Panc1 (cell line): ENCODE results near the gene PTPRF. TPM values are rescaled to one million over a fixed set of nuclear protein-coding genes. Genes with fewer than 3 reads are reported as not detected.

Experiments
- ATAC-seq: fragments of 200-7000 bp; cut with Tn5 transposase; 2 replicates; pipeline ENCODE4 v1.9.1; 2020; ENCODE audit warnings: mild to moderate bottlenecking, moderate library complexity
- BruUV-seq: library from RNA; stranded (reverse); fragments of 400-500 nt; replicated peaks from 2 replicates; lab custom pipeline; 2021; lab: Mats Ljungman, UMichigan
- CTCF ChIA-PET: fragments of 300-600 bp; sonication (Branson Sonifier 250); formaldehyde crosslinking; loops from one replicate; lab custom pipeline; 2022; ENCODE audit warnings: antibody characterized with exemption; lab: Charles Lee
- POLR2A ChIA-PET: fragments of 300-600 bp; sonication (Branson Sonifier 250); formaldehyde crosslinking; loops from one replicate; lab custom pipeline; 2022; ENCODE audit warnings: antibody characterized with exemption; lab: Charles Lee
- DNase-seq: peaks from one replicate; pipeline ENCODE4 v3.0.0-alpha.2; 2010; ENCODE audit warnings: low read depth, low spot score
- H3K27ac ChIP-seq: 2 replicates; pipeline ENCODE4 v1.5.1; 2011; ENCODE audit warnings: mild to moderate bottlenecking, low read length, inconsistent platforms
- H3K27me3 ChIP-seq: fragments of 200-500 bp; sonication (Bioruptor generic); 2 replicates; pipeline ENCODE4 v1.6.0; 2014; ENCODE audit warnings: low read length, inconsistent platforms; ENCODE audit not compliant: control insufficient read depth, insufficient read depth
- H3K36me3 ChIP-seq: fragments of 200-500 bp; sonication (Bioruptor generic); 2 replicates; pipeline ENCODE4 v1.5.1; 2014; ENCODE audit warnings: inconsistent platforms, mild to moderate bottlenecking, low read length, moderate library complexity; ENCODE audit not compliant: control insufficient read depth, insufficient read depth
- H3K4me1 ChIP-seq: 2 replicates; pipeline ENCODE4 v1.5.1; 2011; ENCODE audit warnings: inconsistent platforms, mild to moderate bottlenecking, low read length, moderate library complexity; ENCODE audit not compliant: control insufficient read depth, insufficient read depth
- H3K4me3 ChIP-seq, 2 experiments: 2 replicates each; pipeline ENCODE4 v1.5.1; 2011 to 2012; ENCODE audit warnings: low read depth in 2 of 2, low read length in 2 of 2, mild to moderate bottlenecking in 2 of 2, inconsistent platforms in 1 of 2, moderate library complexity in 1 of 2
- H3K9me3 ChIP-seq: fragments of 200-500 bp; sonication (Bioruptor generic); 2 replicates; pipeline ENCODE4 v1.5.1; 2014; ENCODE audit warnings: low read depth, mild to moderate bottlenecking, inconsistent platforms, low read length, moderate library complexity; ENCODE audit not compliant: control insufficient read depth, insufficient read depth
- CTCF ChIP-seq: fragments of 450-650 bp; IDR thresholded peaks from 2 replicates; pipeline ENCODE4 v1.5.1; 2017; ENCODE audit warnings: mild to moderate bottlenecking
- POLR2AphosphoS5 ChIP-seq: IDR thresholded peaks from 2 replicates; pipeline ENCODE4 v1.6.1; 2012; ENCODE audit warnings: mild to moderate bottlenecking, low read depth, low read length, moderate library complexity
- REST ChIP-seq, 2 experiments: IDR thresholded peaks; 2 replicates each; pipeline ENCODE4 v1.6.1; 2011 to 2012; ENCODE audit warnings: low read depth in 2 of 2, control low read depth in 1 of 2, low read length in 1 of 2, mild to moderate bottlenecking in 1 of 2, moderate library complexity in 1 of 2; ENCODE audit not compliant: insufficient read depth in 1 of 2
- SIN3A ChIP-seq: IDR thresholded peaks from 2 replicates; pipeline ENCODE4 v1.6.1; 2012; ENCODE audit warnings: low read depth, mild to moderate bottlenecking, low read length, moderate library complexity, borderline replicate concordance; ENCODE audit not compliant: insufficient read depth
- TCF7L2 ChIP-seq: IDR thresholded peaks from 2 replicates; pipeline ENCODE4 v1.6.1; 2011; ENCODE audit warnings: mild to moderate bottlenecking, low read depth, low read length, inconsistent platforms
- in situ Hi-C: cut with HindIII; loops from 2 replicates; pipeline ENCODE4 v1.10.0; 2016; ENCODE audit warnings: low sequenced_read_pairs, low pct_unique_long_range_greater_than_20kb
- intact Hi-C: fragments of 100-400 bp; cut with micrococcal nuclease; formaldehyde crosslinking; loops from one replicate; pipeline ENCODE4 v1.10.0; 2022; ENCODE audit not compliant: unreplicated experiment
- total RNA-seq: library from RNA; stranded (reverse); gene quantifications from one replicate; pipeline ENCODE4 v1.2.1, GENCODE V29; 2021; ENCODE audit not compliant: unreplicated experiment

The PTPRF gene
- total RNA-seq, 1 experiment from 2014 or later: 77.5 TPM

DNA sequence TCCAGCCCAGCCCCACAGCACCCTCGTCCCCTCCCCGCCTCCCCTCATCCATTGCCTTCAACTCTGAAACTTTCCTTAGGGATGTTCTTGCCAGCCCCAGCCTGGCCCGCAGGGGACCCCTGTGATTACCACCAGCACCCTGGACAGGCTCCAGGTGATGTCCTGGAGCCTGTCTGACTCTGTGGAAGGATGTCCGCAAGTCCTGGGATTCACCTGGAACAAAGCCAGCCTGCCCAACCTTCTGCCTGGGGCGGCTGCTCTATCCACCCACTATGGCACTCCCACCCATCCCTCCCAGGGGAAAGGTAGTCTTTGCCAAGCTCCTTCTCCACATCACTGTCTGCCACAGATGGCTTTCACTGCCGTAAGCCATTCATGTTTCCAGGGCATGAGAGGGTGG, 24.4 kb upstream of the PTPRF start:
- Histone ChIP-seq H3K36me3 (no peaks in the 10 kb centered on the region), H3K27ac (no peak overlapping the region), H3K9me3 (no peaks in the 10 kb centered on the region), H3K4me1 (no peaks in the 10 kb centered on the region), H3K27me3 (no peaks in the 10 kb centered on the region), H3K4me3 (no peak overlapping the region)
- ATAC-seq (no peak), DNase-seq (no peak)
- in situ Hi-C loops: no loop called here
- BruUV-seq: no TSS peak
- no peak for TF ChIP-seq REST (IDR thresholded peaks at IDR 0.05; ENCODE audit: insufficient read depth in 1 of 2, low read depth in 2 of 2, low read length in 1 of 2)
- no peak for TF ChIP-seq TCF7L2
- no peak for TF ChIP-seq POLR2AphosphoS5
- TF ChIP-seq SIN3A: no peak
- no peak for TF ChIP-seq CTCF
- intact Hi-C loops: no loop called here
- ChIA-PET CTCF (interaction anchor here (0.6 kb wide), 1 partner anchor 1938 kb away, joined by 5 read pairs; no protein-coding TSS in a partner anchor), POLR2A (no interaction called here)

DNA sequence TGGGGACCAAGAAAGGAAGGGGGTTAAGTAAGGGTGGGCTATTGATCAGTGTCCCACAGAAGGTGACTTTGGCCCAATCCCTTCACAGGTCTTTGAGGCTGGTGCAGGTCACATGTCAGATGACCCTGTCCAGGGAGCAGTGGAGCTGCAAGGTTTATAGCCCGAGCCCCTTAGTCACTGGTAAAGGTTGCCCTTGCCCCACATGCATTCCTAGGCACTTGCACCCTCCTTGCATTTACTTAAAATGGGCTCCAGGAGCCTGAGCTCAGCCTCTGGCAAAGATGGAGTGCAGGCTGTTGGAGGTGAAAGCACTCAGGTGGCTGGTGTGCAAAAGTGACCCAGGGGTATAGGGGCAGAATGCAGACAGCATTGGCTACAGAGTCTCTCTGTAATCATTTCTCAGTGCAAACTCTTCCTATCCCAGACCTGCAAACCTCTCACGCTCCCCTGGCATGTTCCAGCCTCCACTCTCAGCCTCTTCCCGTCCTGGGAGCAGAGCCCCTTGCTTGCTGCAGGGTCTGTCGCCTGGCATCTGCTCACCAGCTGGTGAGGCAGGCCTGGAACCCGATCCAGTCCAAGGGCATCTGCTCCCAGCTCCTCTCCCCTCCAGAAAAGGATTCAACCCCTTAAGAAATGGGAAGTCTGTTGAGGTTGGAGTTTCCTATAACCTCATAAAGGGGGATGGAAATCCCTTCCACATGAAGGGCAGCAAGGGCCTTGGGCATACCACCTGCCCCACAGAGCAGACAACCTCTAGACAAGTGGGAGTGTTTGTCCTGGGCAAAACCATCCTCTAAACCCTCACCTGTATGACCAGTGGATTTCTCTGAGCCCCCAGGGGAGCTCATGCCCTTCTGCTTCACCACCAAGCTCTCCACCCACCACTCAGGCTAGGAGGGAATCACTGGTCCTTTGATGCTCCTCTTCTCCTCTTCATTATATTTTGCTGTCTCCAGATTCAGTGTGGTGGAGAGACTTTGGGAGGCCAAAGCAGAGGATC, 23.1 kb upstream of the PTPRF start:
- Histone ChIP-seq H3K9me3 (no peaks in the 10 kb centered on the region), H3K4me3 (no peak overlapping the region), H3K4me1 (no peaks in the 10 kb centered on the region), H3K36me3 (no peaks in the 10 kb centered on the region), H3K27me3 (no peaks in the 10 kb centered on the region), H3K27ac (no peak overlapping the region)
- ATAC-seq (no peak), DNase-seq (no peak)
- no peak for TF ChIP-seq CTCF
- no peak for TF ChIP-seq SIN3A
- no peak for TF ChIP-seq REST (IDR thresholded peaks at IDR 0.05; ENCODE audit: insufficient read depth in 1 of 2, low read depth in 2 of 2, low read length in 1 of 2)
- no peak for TF ChIP-seq TCF7L2
- TF ChIP-seq POLR2AphosphoS5: no peak
- CTCF ChIA-PET: no interaction called here
- no TSS peak for BruUV-seq
- intact Hi-C loops (no loop called here), in situ Hi-C loops (no loop called here)
- POLR2A ChIA-PET: no interaction called here
